NCI-H1417 (cell line): ENCODE data around the gene CLEC19A.
"Not testable (repeated sequence)": the region's sequence is repeated elsewhere in the genome, so short reads cannot be mapped to it uniquely, and the experiment has no call there.

Experiments used
- DNase-seq, 3 experiments: peaks; one replicate each; lab custom pipeline; 2025; lab: John Stamatoyannopoulos, UW

Gene CLEC19A

DNA sequence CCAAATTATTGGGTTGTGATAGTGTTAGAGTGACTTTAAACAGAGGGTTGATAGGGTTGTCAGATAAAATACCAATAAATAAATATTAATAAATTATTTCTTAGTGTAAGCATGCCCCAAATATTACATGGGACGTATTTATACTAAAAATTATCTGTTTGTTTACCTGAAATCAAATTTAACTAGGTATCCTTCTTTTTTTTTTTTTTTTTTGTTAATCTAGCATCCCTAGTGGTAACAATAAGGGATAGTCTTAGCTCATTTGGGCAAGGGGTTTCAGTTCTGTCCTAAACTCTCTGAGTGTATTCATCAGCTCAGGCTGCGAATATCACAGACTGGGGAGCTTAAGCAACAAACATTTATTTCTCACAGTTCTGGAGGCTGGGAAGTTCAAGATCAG, 1.3 kb downstream of the CLEC19A start:
- DNase-seq: no peak

DNA sequence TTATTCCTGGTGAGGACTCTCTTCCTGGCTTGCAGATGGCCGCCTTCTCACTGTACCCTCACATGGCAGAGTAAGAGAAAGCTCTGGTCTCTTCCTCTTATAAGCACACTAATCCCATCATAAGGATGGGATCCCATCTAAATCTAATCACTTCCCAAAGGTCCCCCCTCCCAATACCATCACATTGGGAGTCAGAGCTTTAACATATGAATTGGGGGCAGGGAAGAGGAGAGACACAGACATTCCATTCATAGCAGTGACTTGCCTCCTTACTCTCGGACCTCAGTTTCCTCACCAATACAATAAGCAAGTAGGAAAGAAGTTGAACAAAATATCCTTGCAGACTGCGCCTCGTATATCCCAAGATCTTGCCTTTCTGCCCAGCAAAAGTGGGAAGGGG, 1.7 kb downstream of the CLEC19A start:
- no peak for DNase-seq

DNA sequence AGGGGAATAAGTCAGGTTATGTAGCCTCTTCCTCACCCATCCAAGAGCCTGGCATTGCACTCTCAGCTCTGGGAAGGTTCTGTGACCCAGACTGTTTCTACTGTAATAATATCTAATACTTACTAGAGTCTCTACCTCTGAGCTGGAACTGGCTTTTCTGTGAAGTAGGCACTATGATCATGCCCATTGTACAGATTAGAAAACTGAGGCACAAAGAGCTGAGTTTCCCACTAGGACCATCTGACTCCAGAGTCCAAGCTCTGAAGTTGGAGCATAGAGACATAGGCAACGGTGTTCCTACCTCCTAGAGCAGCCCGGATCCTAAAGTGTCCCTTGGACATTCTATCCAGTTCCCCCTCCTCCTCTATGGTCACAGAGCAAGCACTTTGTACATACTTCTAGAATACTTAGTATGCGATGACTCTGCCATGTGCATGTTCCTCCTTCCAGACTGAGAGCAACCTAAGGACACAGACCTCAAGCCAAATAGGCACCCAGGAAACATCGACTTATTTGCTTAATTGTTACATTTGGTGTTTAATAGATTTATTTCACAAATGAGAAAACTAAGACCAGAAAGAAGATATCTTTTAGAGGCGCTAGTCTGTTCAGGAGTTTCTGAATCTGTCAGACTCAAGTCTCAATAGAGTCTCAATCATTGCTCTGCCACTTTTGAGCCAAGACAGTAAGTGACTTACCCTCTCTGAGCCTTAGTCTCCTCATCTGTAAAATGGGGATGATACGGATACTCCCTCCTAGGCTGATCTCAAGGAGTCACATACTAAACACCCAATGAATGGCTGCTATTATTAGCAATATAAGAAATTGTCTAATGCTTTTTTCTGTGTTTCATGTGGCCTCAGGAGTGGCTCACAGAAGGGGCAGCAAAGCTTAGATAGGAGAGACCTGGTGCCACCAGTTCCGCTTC, 3.6 kb downstream of the CLEC19A start:
- DNase-seq: no peak

DNA sequence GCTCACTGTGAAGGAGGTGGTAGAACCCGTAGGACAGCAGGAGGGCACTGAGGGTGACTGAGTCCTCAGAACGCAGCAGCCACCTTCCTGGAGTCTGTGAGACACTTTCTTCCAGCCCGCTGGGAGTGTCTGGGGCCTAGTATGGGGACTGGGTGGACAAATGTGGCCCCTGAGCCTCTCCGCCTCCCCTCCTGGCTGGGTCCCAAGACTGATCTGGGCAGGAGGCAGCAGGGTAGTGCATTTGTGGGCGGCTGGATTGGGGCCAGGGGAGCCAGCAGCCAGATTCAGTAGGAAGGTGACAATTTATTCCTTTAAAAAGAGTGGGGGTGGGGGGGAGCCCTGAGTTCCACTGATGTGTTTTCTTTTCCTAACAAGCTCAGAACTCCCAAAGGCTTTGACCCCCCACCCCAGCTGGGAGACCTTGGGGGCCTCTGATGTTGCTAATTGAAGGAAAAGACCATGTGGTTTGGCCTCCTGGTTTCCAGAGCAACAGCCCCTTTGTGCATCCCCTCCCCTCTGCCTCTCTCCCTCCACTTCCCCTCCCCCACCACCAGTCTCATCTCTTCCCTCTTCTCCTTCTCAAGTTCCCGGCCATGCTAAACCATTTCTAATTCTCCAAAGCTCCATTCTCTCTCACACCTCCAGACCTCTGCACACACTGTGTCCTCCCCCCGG, 4.4 kb downstream of the CLEC19A start:
- DNase-seq: peak in 1 of 3 experiments; percentile 12

DNA sequence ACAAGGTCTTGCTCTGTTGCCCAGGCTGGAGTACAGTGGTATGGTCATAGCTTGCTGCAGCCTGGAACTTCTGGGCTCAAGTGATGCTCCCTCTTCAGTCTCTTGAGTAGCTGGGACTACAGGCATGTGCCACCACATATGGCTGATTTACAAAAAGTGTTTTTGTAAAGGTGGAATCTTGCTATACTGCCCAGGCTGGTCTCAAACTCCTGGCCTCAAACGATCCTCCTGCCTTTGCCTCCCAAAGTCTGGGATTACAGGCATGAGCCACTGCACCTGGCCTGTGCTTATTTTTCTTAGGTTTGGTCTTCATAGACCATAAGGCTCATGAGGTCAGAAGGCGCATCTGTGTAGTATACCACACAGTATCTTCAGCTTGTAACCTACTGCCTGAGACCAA, 5.3 kb downstream of the CLEC19A start:
- DNase-seq: no peak

DNA sequence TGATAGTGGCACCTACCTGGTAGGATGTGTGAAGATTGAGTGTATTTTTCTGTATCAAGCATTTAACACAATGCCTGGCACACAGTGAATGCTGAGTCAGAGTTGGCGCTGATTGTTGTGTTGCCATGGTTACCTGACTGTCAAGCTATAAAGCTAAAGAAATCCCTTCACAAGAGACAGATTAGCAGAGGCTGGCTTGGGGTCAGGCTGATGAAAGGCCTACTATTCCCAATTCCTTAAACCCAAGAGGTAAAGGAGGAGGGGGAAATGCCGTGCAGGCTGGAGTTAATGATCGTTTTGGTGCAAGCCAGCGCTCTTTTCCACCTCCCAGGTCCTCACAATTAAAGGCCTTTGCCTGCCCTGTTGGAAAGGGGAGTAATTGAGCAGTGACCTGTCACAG, 5.9 kb downstream of the CLEC19A start:
- DNase-seq: peak in 2 of 3 experiments; percentile 3 to 33

DNA sequence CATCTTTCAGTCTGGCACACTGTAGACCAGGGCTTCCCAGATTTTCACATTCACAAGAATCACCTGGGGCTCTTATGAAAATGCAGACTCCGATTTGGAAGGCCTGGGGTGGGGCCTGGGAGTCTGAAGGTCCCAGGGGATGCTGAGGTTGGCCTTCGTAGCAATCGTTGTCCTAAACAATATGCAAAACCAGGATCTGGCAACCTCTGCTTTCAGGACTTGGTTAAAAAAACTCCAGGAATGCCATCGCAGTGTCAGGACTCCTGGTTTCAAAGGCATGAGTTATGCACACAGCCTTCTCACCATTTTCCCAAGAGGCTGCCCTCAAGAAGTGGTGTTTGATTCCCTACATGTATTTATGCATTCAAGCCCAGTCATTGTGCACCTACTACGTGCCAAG, 6.7 kb downstream of the CLEC19A start:
- no peak for DNase-seq

DNA sequence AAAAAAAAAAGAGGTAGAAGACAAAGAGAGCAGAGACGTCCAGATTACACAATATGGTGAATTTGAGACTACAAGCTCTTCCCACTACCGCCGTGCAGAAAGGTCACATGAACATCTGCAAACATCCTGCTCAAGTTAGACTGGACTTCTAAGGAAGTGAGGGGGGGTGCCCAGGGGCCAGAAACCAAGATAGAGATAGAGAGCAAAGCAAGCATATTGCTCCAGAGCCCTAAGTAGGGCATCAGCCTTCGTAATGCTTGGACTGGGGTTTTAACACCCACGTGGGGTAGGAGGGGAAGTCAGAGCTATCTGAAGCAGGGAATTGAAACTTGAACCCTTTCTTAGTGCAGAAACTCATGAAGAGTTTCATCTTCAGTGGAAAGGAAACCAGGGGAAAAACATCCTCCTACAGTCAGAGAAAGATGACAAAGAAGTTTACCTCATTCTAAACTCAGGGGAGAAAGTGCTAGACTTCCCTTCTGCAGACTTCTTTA, 8.7 kb downstream of the CLEC19A start:
- DNase-seq: no peak

DNA sequence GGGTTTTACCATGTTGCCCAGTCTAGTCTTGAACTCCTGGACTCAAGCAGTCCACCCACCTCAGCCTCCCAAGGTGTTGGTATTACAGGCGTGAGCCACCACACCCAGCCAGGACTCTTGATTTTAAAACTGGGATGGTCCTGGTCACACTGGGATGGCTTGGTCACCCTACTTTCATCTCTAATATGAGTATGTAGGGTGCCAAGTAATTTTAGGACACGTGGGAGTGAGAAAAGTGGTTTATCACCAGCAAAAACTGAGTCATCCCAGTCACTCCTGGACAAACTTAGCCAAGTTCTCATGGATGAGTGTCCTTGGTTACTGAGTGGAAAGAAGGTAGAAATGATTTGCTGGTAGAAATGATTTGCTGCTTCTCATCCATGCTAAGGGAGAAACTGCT, 9.9 kb downstream of the CLEC19A start:
- no peak for DNase-seq

DNA sequence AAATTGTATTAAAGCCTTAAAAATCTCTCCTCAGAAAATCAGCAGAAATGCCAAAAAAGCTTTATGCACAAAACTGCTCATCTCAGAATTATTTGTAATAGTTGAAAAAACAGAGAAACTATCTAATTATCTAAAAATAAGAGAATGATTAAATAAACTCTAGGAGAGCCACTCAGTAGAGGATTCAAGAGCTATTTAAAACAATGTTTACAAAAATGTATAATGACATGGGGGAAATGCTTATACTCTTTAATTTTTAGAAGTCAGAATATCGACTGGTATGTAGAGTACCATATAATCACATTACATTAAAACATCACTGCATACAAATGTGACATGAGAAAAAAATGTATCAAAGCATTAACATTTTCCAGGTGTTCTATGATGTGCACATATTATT, 11.9 kb downstream of the CLEC19A start:
- no peak for DNase-seq

DNA sequence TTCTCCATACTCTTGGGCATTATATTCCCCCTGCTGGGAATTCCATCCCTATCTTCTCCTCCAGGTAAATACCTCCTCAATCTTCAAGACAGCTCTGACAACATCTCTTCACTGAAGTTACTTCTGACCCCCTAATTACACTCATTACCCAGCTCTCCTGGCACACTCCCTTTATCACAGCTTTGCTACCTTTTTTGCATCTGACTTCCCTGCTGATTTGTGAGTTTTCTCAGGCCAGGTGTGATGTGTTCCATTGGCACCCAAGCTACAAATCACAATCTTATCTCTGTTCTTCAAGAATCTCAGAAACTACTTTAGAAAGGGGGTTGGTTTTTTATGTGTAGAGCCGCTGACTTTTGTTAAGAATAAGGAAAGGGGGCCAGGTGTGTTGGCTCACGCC, 14.0 kb downstream of the CLEC19A start:
- DNase-seq: no peak

DNA sequence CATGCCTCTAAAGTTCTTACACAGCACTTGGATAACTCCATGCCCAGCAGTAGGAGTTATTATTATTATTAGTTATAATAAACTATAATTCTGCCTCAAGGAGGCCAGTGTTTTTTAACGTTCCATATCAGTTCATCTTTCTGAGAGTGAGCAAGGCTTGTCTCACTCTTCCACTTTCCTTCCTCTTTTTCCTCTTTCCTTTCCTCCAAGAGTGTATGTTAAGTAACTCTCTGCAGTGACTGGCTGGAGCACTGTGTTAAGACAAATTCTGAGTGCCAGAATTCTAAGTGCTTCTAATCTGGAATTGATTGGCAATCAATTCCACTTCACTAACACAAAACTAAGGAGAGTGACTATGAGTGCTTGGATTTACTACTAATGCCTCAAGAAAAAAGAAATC, 16.4 kb downstream of the CLEC19A start:
- no peak for DNase-seq

DNA sequence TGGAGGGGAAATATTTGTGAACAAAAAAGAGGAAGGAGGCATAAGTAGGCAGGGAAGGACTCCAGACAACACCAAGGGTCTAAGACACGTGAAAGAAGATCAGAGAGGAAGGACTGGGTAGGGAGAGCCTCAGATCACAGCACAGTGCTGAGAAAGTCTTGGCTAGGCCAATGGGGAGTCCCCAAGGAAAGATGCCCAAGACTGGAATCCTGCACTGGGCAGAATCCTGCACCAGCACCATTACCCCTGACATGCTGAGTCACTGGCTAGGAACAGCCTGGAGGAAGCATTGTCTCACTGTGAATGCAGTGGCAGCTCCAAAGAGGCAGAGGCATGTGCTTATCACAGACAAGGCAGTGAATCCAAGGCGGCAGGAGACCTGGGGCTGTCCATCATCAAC, 19.2 kb downstream of the CLEC19A start:
- peak in 1 of 3 experiments; percentile 1 for DNase-seq

DNA sequence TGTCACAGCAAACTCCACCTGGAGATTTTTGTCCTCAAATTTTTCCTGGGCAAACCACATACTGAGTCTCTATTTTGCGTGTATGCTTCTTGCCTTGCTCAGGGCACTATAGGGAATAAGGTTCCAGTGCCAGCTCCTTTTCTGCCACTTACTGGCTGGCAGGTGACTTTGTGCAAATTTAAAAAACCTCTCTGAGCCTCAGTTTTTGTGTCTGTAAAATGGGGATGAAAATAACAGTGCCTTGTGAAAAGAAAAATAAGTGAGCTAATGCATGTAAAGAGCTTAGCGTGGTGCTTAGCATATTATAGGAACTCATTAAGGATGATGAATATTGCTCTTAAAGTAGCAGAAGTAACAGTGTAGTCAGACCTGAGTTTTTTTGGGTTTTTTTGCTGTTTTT, 19.9 kb downstream of the CLEC19A start:
- DNase-seq: no peak

DNA sequence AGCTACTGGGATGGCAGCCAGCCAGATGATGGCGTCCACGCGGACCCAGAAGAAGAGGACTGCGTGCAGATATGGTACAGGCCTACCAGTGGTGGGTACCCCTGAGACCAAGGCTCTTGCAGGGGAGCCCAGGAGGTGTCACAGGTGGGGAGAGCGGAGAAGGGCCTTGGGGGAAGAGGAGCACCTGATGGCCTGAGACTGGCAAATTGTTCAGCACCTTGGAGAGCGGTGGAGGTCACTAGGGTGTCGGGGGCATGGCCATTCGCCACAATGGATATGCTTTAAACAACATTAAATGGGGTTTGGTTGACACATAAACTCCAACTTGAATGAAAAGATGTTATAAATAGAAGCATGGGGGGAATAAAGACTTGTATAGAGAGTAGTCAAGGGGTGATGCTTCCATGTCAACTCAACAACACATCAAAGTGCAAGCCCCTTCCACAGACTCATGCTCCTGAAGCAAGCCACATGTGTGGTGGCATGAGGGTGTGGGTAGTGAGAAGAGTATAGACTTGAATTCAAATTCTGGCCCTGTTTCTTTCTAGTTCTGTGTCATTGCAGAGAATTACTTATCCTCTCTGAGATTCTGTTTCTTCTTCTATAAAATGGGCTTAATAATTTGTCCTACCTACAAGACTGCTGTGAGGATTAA, 22.2 kb downstream of the CLEC19A start:
- no peak for DNase-seq

DNA sequence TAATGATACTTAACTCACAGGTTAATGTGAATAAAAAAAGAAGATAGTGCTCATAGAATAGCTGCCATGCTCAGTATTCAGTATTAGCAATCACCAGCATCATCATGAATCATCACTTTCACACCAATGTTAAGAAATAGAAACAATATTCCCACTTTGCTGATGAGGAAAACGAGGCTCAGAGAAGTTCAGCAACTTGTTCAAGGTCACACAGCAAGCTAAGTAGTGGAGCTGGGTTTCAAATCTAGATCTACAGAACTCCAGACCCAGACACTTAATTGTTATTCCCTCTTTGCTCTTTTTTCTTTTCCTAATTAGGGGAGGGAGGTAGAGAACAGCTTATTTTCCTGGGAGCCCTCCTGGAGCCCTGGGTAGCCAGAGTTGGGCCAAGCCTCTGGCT, 22.9 kb downstream of the CLEC19A start:
- DNase-seq: no peak

DNA sequence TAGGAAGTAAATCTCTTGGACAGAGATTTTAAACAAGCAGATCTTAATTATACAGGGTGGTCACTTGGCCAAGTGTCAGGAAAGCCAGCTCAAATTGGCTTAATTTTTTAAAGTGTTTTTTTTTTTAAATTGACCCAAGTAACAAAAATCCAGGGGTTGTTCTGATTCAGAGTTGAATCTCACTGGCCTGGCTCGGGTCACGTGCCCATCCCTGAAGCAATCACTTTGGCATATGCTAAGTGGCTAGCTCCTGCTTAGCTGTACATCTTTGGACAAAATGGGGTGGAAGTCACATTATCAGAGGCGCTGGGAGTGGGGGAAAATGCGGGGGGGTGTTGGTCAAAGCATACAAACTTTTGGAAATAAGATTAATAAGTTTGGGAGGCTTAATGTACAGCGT, 23.6 kb downstream of the CLEC19A start:
- no peak for DNase-seq

DNA sequence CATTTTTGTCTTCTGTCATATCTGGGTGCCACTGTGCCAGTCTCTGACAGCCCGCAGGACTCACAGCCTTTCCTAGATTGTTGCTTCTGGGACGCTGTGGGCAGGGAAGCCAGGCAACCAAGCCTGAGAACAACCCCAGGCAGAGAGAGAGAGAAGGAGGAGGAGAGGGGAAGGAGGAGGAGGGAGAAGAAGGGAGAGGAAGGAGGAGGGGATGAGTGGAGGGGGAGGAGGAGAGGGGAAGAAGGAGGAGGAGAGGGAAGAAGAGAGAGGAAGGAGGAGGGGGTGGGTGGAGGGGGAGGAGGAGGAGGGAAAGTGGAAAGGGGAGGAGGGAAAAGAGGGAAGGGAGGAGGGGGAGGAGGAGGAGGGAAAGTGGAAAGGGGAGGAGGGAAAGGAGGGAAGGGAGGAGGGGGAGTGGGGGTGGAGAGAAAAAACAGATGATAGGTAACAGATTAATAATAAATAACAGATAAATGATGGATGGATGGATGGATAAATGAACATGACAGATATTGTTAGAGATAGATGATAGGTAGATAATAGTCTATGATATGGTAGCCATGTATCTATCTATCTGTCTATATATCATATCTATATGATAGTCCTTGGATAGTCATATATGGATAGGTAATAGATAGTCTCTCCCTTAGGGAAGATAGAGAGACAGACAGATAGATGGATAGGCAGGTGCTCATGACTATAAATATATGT, 29.3 kb downstream of the CLEC19A start:
- DNase-seq: no peak

DNA sequence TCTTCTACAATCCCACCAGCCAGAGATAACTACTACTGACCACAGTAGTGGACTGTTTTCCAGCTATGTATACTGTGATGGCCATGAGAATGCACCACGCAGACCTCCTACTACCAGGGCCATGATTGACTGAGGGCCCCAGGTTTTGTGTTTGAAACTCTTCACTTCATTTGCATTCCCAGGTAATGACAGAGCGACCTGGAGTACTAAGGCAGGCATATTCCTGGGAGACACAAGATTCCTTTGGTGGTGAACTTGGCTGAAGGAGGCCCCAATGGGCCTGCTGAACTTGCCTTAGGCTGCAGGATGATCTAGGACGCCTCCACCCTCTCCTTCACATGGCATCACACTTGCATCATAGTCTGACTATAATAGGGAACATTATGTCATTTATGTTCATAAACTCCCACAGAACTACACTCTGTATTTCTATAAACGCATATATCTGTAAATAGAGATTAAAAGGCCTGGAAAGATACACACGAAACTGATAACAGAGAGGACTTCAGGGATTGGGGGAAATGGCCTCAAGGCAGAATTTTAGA, 30.4 kb downstream of the CLEC19A start:
- DNase-seq: no peak

DNA sequence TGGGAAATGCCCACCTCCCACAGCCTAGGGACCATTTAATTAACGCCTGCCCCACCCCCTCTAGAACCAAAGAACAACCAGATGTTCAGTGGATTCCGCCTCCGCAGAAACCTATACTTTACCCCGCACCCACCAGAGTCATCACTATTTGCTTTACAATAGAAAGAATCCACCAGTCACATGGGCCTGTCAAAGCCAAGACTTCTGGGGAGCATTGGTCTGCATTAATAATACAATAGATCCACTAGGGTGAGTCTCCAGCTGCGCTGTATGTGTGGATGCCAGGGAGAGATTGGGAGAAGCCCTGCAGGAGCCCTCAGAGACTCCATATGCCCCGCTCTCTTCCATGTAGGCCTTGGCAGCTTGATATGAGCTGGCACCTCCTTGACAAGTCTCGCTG, 31.3 kb downstream of the CLEC19A start:
- peak in 1 of 3 experiments; percentile 8 for DNase-seq

DNA sequence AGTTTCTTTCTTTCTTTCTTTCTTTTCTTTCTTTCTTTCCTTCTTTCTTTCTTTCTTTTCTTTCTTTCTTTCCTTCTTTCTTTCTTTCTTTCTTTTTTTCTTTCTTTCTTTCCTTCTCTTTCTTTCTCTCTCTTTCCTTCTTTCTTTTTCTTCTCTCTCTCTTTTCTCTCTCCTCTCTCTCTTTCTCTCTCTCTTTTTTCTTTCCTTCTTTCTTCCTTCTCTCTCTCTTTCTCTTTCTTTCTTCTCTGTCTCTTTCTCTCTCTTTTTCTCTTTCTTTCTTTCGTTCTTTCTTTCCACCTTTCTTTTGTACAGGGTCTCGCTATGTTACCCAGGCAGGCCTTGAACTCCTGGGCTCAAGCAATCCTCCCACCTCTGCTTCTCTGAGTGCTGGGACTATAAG, 35.7 kb downstream of the CLEC19A start:
- DNase-seq: not testable (repeated sequence)

DNA sequence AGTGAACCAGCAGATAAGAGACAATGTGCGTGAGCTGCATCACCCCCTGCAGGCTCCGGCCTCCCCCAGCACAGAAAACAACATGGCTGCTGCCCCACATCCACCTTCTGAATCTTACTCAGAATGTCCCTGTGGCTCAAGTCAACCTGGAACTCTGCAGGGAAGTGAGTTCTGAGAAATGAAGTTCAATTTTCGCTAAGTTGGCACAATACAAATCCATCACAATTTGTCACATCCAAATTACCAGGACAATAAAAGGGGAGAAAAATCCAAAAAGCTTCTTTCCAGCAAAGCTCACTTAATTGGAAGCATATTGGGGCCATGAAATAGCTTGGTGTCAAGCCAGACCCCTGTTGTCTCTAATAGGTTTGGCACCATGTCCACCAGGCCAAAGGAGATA, 38.1 kb downstream of the CLEC19A start:
- no peak for DNase-seq
